HUES48 (cell line): Measurements from ENCODE around the gene CYLD.

Experiments used
- H3K27ac ChIP-seq: one replicate; pipeline ENCODE4 v1.7.0; 2013; ENCODE audit warnings: low read depth, low read length, inconsistent platforms
- H3K27me3 ChIP-seq: 2 replicates; pipeline ENCODE4 v1.6.1; 2013; ENCODE audit warnings: mild to moderate bottlenecking, low read length; ENCODE audit not compliant: control insufficient read depth, insufficient read depth
- H3K36me3 ChIP-seq: 2 replicates; pipeline ENCODE4 v1.6.1; 2013; ENCODE audit warnings: low read length; ENCODE audit not compliant: control insufficient read depth, insufficient read depth
- H3K4me1 ChIP-seq: 2 replicates; pipeline ENCODE4 v1.6.1; 2013; ENCODE audit warnings: mild to moderate bottlenecking, low read length; ENCODE audit not compliant: control insufficient read depth, insufficient read depth
- H3K4me3 ChIP-seq: 2 replicates; pipeline ENCODE4 v1.5.1; 2013; ENCODE audit warnings: mild to moderate bottlenecking, low read depth, low read length
- H3K9ac ChIP-seq: 2 replicates; pipeline ENCODE4 v1.6.1; 2013; ENCODE audit warnings: mild to moderate bottlenecking, low read depth, low read length, moderate library complexity
- H3K9me3 ChIP-seq: 2 replicates; pipeline ENCODE4 v1.6.1; 2013; ENCODE audit warnings: low read length; ENCODE audit not compliant: control insufficient read depth, insufficient read depth

The CYLD gene

DNA sequence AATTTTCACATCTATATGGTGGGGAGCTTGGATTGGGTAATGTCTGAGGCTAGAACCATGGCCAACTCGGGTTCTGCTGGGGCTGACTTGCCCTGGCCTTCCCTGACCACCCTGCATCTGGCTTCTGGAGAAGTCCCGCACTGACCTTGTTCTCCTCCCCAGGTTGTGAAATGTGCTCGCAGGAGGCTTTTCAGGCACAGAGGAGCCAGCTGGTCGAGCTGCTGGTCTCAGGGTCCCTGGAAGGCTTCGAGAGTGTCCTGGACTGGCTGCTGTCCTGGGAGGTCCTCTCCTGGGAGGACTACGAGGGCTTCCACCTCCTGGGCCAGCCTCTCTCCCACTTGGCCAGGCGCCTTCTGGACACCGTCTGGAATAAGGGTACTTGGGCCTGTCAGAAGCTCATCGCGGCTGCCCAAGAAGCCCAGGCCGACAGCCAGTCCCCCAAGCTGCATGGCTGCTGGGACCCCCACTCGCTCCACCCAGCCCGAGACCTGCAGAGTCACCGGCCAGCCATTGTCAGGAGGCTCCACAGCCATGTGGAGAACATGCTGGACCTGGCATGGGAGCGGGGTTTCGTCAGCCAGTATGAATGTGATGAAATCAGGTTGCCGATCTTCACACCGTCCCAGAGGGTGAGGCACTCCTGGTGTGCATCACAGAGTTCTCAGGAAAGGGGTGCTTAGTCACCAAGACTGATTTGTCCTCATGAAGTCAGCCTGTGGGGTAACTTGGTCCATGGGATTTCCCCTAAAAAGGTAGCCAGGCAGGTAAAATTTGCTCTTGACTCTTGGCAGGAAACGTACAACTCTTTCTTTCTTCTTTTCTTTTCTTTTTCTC, 42.3 kb upstream of the CYLD start:
- H3K9ac ChIP-seq: no peak overlapping the region
- no peak overlapping the region for H3K27ac ChIP-seq
- peaks cover 3% of the 10 kb centered on the region for H3K27me3 ChIP-seq
- peaks cover 7% of the 10 kb centered on the region; the same call in 1 of the 2 replicates for H3K9me3 ChIP-seq
- H3K36me3 ChIP-seq: no peaks in the 10 kb centered on the region
- H3K4me1 ChIP-seq: no peaks in the 10 kb centered on the region
- H3K4me3 ChIP-seq: no peak overlapping the region

DNA sequence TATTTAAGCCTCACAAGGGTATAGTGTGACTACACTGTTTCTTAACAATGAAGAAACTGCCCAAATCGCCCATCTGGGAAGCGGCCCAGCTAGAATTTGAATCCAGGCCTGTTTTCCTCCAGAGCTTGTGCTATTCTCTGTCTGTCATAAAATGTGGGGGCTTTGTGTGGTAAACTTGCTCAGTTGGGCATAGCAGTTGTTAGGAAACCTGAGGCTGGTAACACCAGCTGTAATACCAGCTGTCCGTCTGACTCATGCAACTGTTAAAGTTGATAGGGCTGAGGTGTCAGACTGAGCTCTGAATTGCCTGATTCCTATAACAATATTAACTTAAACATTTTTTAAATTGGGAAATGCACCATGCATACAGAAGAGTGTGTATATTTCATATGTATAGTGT, 39.2 kb upstream of the CYLD start:
- H3K27ac ChIP-seq: no peak overlapping the region
- H3K4me1 ChIP-seq: no peaks in the 10 kb centered on the region
- H3K27me3 ChIP-seq: no peaks in the 10 kb centered on the region
- no peak overlapping the region for H3K4me3 ChIP-seq
- no peak overlapping the region for H3K9ac ChIP-seq
- H3K36me3 ChIP-seq: no peaks in the 10 kb centered on the region
- H3K9me3 ChIP-seq: peaks cover 13% of the 10 kb centered on the region; the same call in 1 of the 2 replicates

DNA sequence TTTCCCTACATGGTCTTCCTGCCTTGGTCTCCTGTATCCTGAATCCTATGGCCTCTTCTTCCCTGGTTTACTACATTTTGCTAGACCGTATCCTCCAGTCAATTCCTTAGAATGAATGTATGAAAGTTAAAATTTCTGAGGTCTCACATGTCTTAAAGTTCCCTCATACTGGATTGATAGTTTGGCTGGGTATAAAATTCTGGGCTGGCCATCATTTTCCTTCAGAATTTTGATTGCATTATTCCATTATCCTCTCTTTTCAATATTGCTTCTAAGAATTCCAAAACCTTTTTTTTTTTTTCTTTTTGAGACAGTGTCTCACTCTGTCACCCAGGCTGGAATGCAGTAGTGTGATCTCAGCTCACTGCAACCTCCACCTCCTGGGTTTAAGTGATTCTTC, 37.6 kb upstream of the CYLD start:
- H3K4me3 ChIP-seq: no peak overlapping the region
- H3K36me3 ChIP-seq: no peaks in the 10 kb centered on the region
- no peaks in the 10 kb centered on the region for H3K4me1 ChIP-seq
- H3K27me3 ChIP-seq: no peaks in the 10 kb centered on the region
- no peak overlapping the region for H3K27ac ChIP-seq
- peaks cover 13% of the 10 kb centered on the region; the same call in 1 of the 2 replicates for H3K9me3 ChIP-seq
- no peak overlapping the region for H3K9ac ChIP-seq

DNA sequence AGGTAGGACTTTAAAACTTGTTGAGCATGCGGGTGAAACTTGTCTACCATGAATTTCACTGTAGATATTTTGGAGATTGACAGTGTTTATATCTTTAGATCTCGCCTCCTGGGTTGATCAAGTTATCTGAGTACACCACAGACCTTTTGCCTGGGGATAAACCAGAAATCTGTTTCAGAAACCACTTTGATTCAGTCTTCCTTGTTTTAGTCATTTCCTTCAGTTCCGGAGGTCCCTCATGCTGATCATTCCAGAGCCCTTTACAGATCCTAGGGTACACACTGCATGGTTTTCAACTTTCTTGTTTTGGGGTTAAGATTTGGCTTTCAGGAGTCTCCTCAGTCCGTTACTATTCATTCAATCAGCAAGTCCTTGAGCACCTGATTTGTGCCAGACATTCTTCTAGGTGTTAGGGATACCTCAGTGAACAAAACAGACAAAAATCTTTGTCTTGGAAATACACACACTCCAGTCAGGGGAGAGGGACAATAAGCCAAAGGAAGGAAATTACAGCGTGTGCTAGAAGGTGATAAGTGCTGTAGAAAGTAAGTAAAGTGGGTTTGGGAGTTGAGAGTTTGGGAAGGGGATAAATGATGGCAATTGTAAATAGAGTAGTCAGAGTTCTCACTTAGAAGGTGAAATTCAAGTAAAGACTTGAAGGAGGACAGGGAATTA, 36.3 kb upstream of the CYLD start:
- Histone ChIP-seq H3K9ac (no peak overlapping the region), H3K9me3 (peaks cover 13% of the 10 kb centered on the region; the same call in 1 of the 2 replicates), H3K27me3 (no peaks in the 10 kb centered on the region), H3K4me1 (no peaks in the 10 kb centered on the region), H3K36me3 (no peaks in the 10 kb centered on the region), H3K4me3 (no peak overlapping the region), H3K27ac (no peak overlapping the region)

DNA sequence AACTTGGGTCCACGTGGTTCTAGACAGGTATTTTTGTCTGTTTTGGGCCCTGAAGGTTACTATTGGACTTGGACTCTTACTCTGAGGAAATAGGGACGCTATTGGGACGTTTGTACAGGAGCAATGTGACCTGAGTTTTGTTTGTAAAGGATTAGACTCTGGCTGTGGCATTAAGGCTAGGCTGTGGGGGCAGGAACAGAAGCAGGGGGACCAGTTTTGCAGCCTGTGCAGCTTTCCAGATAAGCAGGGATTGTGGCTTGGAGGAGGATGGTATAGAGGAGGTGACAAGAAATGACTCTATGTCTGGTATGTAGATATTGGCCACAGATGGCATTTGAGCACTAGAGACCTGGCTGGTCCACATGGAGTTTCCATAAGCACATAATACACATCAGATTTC, 35.6 kb upstream of the CYLD start:
- Histone ChIP-seq H3K4me3 (no peak overlapping the region), H3K9me3 (peaks cover 13% of the 10 kb centered on the region; the same call in 1 of the 2 replicates)

DNA sequence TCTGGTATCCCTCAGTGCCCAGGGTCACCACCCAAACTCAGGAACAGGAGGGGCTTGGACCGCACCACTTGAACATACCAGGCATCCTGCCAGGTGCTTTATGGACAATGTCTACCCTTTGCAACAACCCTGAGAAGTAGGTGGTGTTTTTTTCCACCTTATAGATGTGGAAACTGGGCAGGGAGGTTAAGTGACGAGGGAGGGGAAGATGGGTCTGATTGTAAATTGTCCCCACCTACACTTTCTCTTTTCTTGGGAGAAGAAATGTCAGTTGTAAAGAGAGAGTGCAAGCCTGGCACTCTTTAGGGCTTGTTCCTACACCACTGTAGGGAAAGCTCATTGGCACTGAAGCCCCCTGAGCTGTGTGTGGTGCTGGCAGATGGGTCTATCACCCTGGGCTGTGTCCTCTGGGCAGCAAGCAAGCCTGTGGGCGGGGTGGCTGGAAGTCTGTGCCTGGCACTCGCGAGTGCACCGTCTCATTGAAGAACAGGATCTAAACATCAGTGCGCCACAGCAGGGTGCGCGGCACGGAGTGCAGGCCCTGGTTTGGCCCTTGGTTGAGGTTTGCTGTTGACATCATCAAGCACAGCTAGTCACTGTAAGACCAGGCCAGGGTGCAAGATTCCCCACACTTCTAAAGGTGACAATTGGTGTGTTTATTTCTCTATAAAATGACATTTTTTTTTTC, 33.4 kb upstream of the CYLD start:
- Histone ChIP-seq H3K9me3 (peaks cover 13% of the 10 kb centered on the region; the same call in 1 of the 2 replicates), H3K4me3 (no peak overlapping the region), H3K27ac (no peak overlapping the region), H3K36me3 (no peaks in the 10 kb centered on the region), H3K27me3 (no peaks in the 10 kb centered on the region), H3K9ac (no peak overlapping the region), H3K4me1 (no peaks in the 10 kb centered on the region)

More for the DNA sequence above, 35.6 kb upstream of the CYLD start:
- H3K27ac ChIP-seq: no peak overlapping the region
- no peaks in the 10 kb centered on the region for H3K27me3 ChIP-seq
- H3K9ac ChIP-seq: no peak overlapping the region
- no peaks in the 10 kb centered on the region for H3K4me1 ChIP-seq
- no peaks in the 10 kb centered on the region for H3K36me3 ChIP-seq

DNA sequence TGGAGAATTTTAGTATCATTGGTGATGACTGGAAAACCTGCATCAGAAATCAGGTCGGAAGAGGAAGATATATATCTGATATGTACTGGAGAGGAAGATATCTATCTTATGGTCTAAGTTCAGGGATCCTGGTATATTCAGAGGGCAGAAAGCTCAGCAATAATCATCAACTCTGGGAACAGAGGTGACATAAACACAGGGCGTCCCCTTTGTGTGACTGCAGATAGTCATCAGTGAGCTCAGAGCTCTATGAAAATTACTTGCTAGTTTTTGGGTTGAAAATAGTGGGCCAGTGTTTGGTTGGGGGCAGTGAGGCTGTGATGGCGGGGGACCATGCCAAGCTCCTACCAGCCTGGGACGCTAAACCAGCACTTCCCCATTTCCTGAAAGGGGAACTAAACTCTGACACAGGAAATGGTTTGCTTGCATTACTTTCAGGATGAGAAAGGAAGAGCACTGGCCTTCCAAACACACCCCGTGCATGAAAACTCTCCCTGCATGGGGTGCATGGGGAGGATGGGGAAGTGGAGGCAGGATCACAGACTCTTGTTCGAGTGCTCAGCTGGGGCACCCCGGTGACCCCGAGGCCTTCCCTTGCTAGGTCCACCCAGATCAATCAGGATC, 32.7 kb upstream of the CYLD start:
- no peak overlapping the region for H3K9ac ChIP-seq
- H3K27me3 ChIP-seq: no peaks in the 10 kb centered on the region

DNA sequence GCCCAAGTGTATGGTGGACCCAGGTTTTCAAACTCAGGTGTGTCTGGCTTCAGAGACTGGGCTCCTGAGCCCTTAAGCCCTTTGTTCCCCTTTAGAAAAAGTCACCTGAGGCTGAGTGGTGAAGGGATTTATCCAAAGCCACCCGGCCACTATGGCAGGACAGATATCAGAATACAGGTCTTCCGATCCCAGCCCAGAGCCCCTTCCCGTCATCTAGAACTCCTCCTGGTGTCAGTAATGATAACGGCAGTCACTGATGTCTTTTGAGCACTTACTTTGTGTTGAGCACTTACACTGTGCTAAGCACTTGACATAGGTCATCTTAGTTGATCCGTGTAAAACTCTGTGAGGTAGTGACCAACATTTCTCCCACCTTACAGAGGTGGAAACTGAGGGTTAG, 31.9 kb upstream of the CYLD start:
- Histone ChIP-seq H3K4me3 (no peak overlapping the region), H3K27me3 (no peaks in the 10 kb centered on the region), H3K27ac (no peak overlapping the region), H3K4me1 (no peaks in the 10 kb centered on the region), H3K36me3 (no peaks in the 10 kb centered on the region), H3K9ac (no peak overlapping the region), H3K9me3 (peaks cover 3% of the 10 kb centered on the region; the same call in 1 of the 2 replicates)

More for the DNA sequence above, 32.7 kb upstream of the CYLD start:
- Histone ChIP-seq H3K4me3 (no peak overlapping the region), H3K36me3 (no peaks in the 10 kb centered on the region), H3K27ac (no peak overlapping the region), H3K9me3 (peaks cover 8% of the 10 kb centered on the region; the same call in 1 of the 2 replicates), H3K4me1 (no peaks in the 10 kb centered on the region)

DNA sequence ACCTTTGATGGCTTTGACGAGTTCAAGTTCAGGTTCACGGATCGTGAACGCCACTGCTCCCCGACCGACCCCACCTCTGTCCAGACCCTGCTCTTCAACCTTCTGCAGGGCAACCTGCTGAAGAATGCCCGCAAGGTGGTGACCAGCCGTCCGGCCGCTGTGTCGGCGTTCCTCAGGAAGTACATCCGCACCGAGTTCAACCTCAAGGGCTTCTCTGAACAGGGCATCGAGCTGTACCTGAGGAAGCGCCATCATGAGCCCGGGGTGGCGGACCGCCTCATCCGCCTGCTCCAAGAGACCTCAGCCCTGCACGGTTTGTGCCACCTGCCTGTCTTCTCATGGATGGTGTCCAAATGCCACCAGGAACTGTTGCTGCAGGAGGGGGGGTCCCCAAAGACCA, 30.8 kb upstream of the CYLD start:
- Histone ChIP-seq H3K9ac (no peak overlapping the region), H3K4me1 (no peaks in the 10 kb centered on the region)

DNA sequence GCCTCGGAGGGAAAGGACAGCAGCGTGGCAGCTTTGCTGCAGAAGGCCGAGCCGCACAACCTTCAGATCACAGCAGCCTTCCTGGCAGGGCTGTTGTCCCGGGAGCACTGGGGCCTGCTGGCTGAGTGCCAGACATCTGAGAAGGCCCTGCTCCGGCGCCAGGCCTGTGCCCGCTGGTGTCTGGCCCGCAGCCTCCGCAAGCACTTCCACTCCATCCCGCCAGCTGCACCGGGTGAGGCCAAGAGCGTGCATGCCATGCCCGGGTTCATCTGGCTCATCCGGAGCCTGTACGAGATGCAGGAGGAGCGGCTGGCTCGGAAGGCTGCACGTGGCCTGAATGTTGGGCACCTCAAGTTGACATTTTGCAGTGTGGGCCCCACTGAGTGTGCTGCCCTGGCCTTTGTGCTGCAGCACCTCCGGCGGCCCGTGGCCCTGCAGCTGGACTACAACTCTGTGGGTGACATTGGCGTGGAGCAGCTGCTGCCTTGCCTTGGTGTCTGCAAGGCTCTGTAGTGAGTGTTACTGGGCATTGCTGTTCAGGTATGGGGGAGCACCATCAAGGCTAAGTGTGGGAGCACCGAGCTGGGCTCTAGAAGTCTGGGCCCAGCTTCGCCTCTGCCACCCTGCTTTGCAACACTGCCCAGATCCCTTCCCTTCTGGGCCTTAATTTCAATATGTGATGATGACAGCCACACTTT, 29.9 kb upstream of the CYLD start:
- Histone ChIP-seq H3K27ac (no peak overlapping the region), H3K4me1 (no peaks in the 10 kb centered on the region), H3K9me3 (no peaks in the 10 kb centered on the region), H3K36me3 (no peaks in the 10 kb centered on the region), H3K9ac (no peak overlapping the region), H3K27me3 (no peaks in the 10 kb centered on the region), H3K4me3 (no peak overlapping the region)

More for the DNA sequence above, 30.8 kb upstream of the CYLD start:
- H3K4me3 ChIP-seq: no peak overlapping the region
- H3K9me3 ChIP-seq: no peaks in the 10 kb centered on the region
- H3K27ac ChIP-seq: no peak overlapping the region
- no peaks in the 10 kb centered on the region for H3K27me3 ChIP-seq
- no peaks in the 10 kb centered on the region for H3K36me3 ChIP-seq
